GM12878 (cell line): ENCODE results near the gene TP63. TPM values are rescaled to one million over a fixed set of nuclear protein-coding genes. Genes with fewer than 3 reads are reported as not detected.
"Not testable (repeated sequence)": the region's sequence is repeated elsewhere in the genome, so short reads cannot be mapped to it uniquely, and the experiment has no call there.

ENCODE experiments used
- ATAC-seq: fragments of 200-7000 bp; cut with Tn5 transposase; 3 replicates; pipeline ENCODE4 v1.9.1; 2020; ENCODE audit warnings: mild to moderate bottlenecking, moderate library complexity
- BruUV-seq: library from RNA; stranded (reverse); fragments of 400-500 nt; replicated peaks from 2 replicates; lab custom pipeline; 2021; lab: Mats Ljungman, UMichigan
- CTCF ChIA-PET: fragments of 300-600 bp; sonication (Branson Sonifier 250); formaldehyde crosslinking; extraction: SDS; loops from one replicate; lab custom pipeline; 2021; ENCODE audit warnings: inconsistent platforms; lab: Yijun Ruan, JAX
- POLR2A ChIA-PET: fragments of 350-600 bp; formaldehyde crosslinking; extraction: SDS; loops from one replicate; lab custom pipeline; 2021; ENCODE audit warnings: inconsistent platforms; lab: Charles Lee
- RAD21 ChIA-PET: fragments of 300-600 bp; sonication (Branson Sonifier 250); formaldehyde crosslinking; loops from one replicate; lab custom pipeline; 2023; ENCODE audit warnings: antibody characterized with exemption; ENCODE audit not compliant: unreplicated experiment; lab: Charles Lee
- SMC1A ChIA-PET: fragments of 300-600 bp; sonication (Branson Sonifier 250); formaldehyde crosslinking; loops from one replicate; lab custom pipeline; 2023; ENCODE audit not compliant: unreplicated experiment, uncharacterized antibody; lab: Charles Lee
- DNase-seq: peaks from one replicate; pipeline ENCODE4 v3.0.0-alpha.2; 2011; ENCODE audit warnings: low read depth, low spot score
- FAIRE-seq: peaks from 3 replicates; lab custom pipeline; 2011; peaks lifted over from hg19 to GRCh38; lab: Jason Lieb, UNC
- H2AFZ ChIP-seq: 2 replicates; pipeline ENCODE4 v1.6.0; 2011; ENCODE audit warnings: low read depth, low read length, control low read depth; ENCODE audit not compliant: control insufficient read depth
- H3K27ac ChIP-seq: 2 replicates; pipeline ENCODE4 v1.5.1; 2011; ENCODE audit warnings: control low read depth; ENCODE audit not compliant: control insufficient read depth, insufficient read depth
- H3K27me3 ChIP-seq, 2 experiments: replicated peaks in 1 of 2; 2 replicates each; pipeline versions ENCODE4 v1.6.0 to v1.6.1; 2011; ENCODE audit warnings: low read length in 1 of 2; ENCODE audit not compliant: control insufficient read depth in 2 of 2, insufficient read depth in 2 of 2
- H3K36me3 ChIP-seq, 2 experiments: 2 replicates each; pipeline ENCODE4 v1.5.1; 2011; ENCODE audit warnings: low read length in 1 of 2; ENCODE audit not compliant: control insufficient read depth in 2 of 2, insufficient read depth in 2 of 2
- H3K4me1 ChIP-seq: 2 replicates; pipeline ENCODE4 v1.6.1; 2011; ENCODE audit warnings: mild to moderate bottlenecking, low read length, moderate library complexity, mixed read lengths; ENCODE audit not compliant: control insufficient read depth, insufficient read depth
- H3K4me2 ChIP-seq: 2 replicates; pipeline ENCODE4 v1.6.0; 2011; ENCODE audit warnings: control low read depth; ENCODE audit not compliant: control insufficient read depth, insufficient read depth
- H3K4me3 ChIP-seq: fragments of 200-600 bp; sonication (generic); 2 replicates; pipeline ENCODE4 v1.5.1; 2016
- H3K79me2 ChIP-seq: 2 replicates; pipeline ENCODE4 v1.6.0; 2011; ENCODE audit warnings: low read length; ENCODE audit not compliant: control insufficient read depth, insufficient read depth
- H3K9ac ChIP-seq: 2 replicates; pipeline ENCODE4 v1.8.0; 2011; ENCODE audit warnings: low read length, control low read depth, mixed read lengths; ENCODE audit not compliant: control insufficient read depth, insufficient read depth
- H3K9me3 ChIP-seq: replicated peaks from 3 replicates; pipeline ENCODE4 v1.5.1; 2011; ENCODE audit warnings: mild to moderate bottlenecking, low read length; ENCODE audit not compliant: control insufficient read depth, insufficient read depth
- H4K20me1 ChIP-seq: 2 replicates; pipeline ENCODE4 v1.6.0; 2011; ENCODE audit not compliant: control insufficient read depth, insufficient read depth
- BCL11A ChIP-seq: IDR thresholded peaks from 2 replicates; pipeline ENCODE4 v1.6.1; 2011; ENCODE audit warnings: low read depth, low read length
- CTCF ChIP-seq, 3 experiments: IDR thresholded peaks in 2 of 3; conservative IDR thresholded peaks in 1 of 3; 2 replicates each; pipeline ENCODE4 v1.5.1; 2011; ENCODE audit warnings: low read depth in 3 of 3, low read length in 3 of 3, mild to moderate bottlenecking in 3 of 3, control low read depth in 2 of 3, moderate library complexity in 2 of 3, inconsistent platforms in 1 of 3, mixed read lengths in 1 of 3; ENCODE audit not compliant: control insufficient read depth in 2 of 3, insufficient read depth in 1 of 3; ENCODE audit errors: extremely low read depth in 1 of 3
- ETV6 ChIP-seq, 2 experiments: fragments of 450-650 bp in 1 of 2; IDR thresholded peaks in 1 of 2; conservative IDR thresholded peaks in 1 of 2; 2 replicates each; pipeline ENCODE4 v1.6.1; 2014; ENCODE audit warnings: antibody characterized with exemption in 1 of 2, borderline replicate concordance in 1 of 2, low read depth in 1 of 2, mild to moderate bottlenecking in 1 of 2, moderate library complexity in 1 of 2
- GATAD2B ChIP-seq: fragments of 450-650 bp; conservative IDR thresholded peaks from 2 replicates; pipeline ENCODE4 v1.6.1; 2017; ENCODE audit warnings: low read depth, mild to moderate bottlenecking, moderate library complexity
- NFYA ChIP-seq: IDR thresholded peaks from 2 replicates; pipeline ENCODE4 v1.6.1; 2011; ENCODE audit warnings: low read depth, mild to moderate bottlenecking, low read length, improper control_type of control experiment, borderline replicate concordance
- NR2C2 ChIP-seq: IDR thresholded peaks from 2 replicates; pipeline ENCODE4 v1.6.1; 2011; ENCODE audit warnings: borderline replicate concordance, low read depth; ENCODE audit not compliant: control insufficient read depth, insufficient read length
- PAX8 ChIP-seq: fragments of 450-650 bp; IDR thresholded peaks from 2 replicates; pipeline ENCODE4 v1.6.1; 2017; ENCODE audit warnings: mild to moderate bottlenecking, moderate library complexity
- POLR2AphosphoS5 ChIP-seq: IDR thresholded peaks from 2 replicates; pipeline ENCODE4 v1.6.1; 2011; ENCODE audit warnings: mild to moderate bottlenecking, low read length, inconsistent platforms
- SIX5 ChIP-seq: IDR thresholded peaks from 2 replicates; pipeline ENCODE4 v1.6.1; 2011; ENCODE audit warnings: mild to moderate bottlenecking, low read depth, low read length, moderate library complexity; ENCODE audit not compliant: severe bottlenecking
- SUZ12 ChIP-seq: fragments of 200-600 bp; sonication (generic); IDR thresholded peaks from one replicate; pipeline ENCODE4 v1.6.1; 2018; ENCODE audit warnings: antibody characterized with exemption, mild to moderate bottlenecking; ENCODE audit not compliant: unreplicated experiment
- ZNF207 ChIP-seq: fragments of 450-650 bp; IDR thresholded peaks from 2 replicates; pipeline ENCODE4 v1.6.1; 2014; ENCODE audit warnings: antibody characterized with exemption, mild to moderate bottlenecking, borderline replicate concordance
- WGBS: methylation state at CpG from one replicate; pipeline ENCODE4 v1.1.6; 2016; ENCODE audit warnings: low lambda C conversion rate; ENCODE audit not compliant: insufficient replicate concordance, insufficient coverage; ENCODE audit errors: missing lambda C conversion rate; 5-methylcytosine and 5-hydroxymethylcytosine counted together
- in situ Hi-C: fragments of 300-500 bp; cut with MboI; formaldehyde crosslinking; loops from 9 replicates; pipeline ENCODE4 v1.14.3; 2018; ENCODE audit warnings: mixed read lengths
- intact Hi-C: fragments of 100-400 bp; cut with micrococcal nuclease; formaldehyde crosslinking; loops from one replicate; pipeline ENCODE4 v1.14.2; 2022; ENCODE audit not compliant: unreplicated experiment
- polyA plus RNA-seq, 11 experiments: library from polyadenylated mRNA; depleted of rRNA in 4 of 11; unstranded in 6 of 11; stranded (reverse) in 5 of 11; fragments of >200 nt; fragmentation: Nextera tagmentation in 4 of 11; fragmentation: Illumina TruSeq in 1 of 11; extraction: Ambion mirVana in 4 of 11; extraction: Trizol in 1 of 11; gene quantifications; 1 replicate in 1 of 11; 2 replicates in 10 of 11; pipeline versions ENCODE4 v1.2.1 to v1.2.3, GENCODE V29; 2011 to 2016; ENCODE audit warnings: inconsistent platforms in 2 of 11, missing spikeins in 2 of 11, low read depth in 1 of 11
- total RNA-seq, 4 experiments: library from RNA; depleted of rRNA in 3 of 4; stranded (reverse); fragments of >200 nt in 3 of 4; fragmentation: Illumina TruSeq in 1 of 4; extraction: Trizol in 1 of 4; gene quantifications; 2 replicates each; pipeline versions ENCODE4 v1.2.1 to v1.2.3, GENCODE V29; 2013 to 2021
- TF ChIP-seq, protein P1 (sequence below): IDR thresholded peaks from 2 replicates; pipeline ENCODE4 v1.6.1; 2012; ENCODE audit warnings: low read depth, low read length, improper control_type of control experiment

Gene TP63
- total and polyA plus RNA-seq, 10 of the 15 experiments (the other 5 are each of a cell fraction or from before 2014, with no cell fraction given) = 1.4 to 10.8 (median 6.2) TPM

GRCh38 chr3:189672346-189672745, 41.2 kb downstream of the TP63 start:
- H3K9me3 ChIP-seq, BruUV-seq, H3K4me2 ChIP-seq, H2AFZ ChIP-seq, H3K27me3 ChIP-seq, H4K20me1 ChIP-seq, H3K79me2 ChIP-seq, H3K4me3 ChIP-seq, in situ Hi-C loops, POLR2A ChIA-PET, ATAC-seq, DNase-seq, H3K27ac ChIP-seq, H3K9ac ChIP-seq, H3K36me3 ChIP-seq, FAIRE-seq: not testable (repeated sequence)
- ChIA-PET SMC1A (interaction anchor here (0.6 to 5.1 kb wide), 9 partner anchors 9 to 86 kb away, joined by 3 to 37 read pairs (median 3); partner anchors contain the start of gene TP63), CTCF (interaction anchor here (0.5 to 1.3 kb wide), 3 partner anchors 40 to 161 kb away, joined by 3 read pairs; no protein-coding TSS in a partner anchor), RAD21 (interaction anchor here (0.9 kb wide), 1 partner anchor 85 kb away, joined by 3 read pairs; no protein-coding TSS in a partner anchor)
- WGBS = 100% methylated on average over 3 of the region's 3 CpGs
- TF ChIP-seq ETV6 (conservative IDR thresholded peaks at IDR 0.05 in 1 of 2, IDR thresholded peaks at IDR 0.05 in 1 of 2; ENCODE audit: borderline replicate concordance in 1 of 2, low read depth in 1 of 2) = peak in 1 of 2 experiments; percentile 52; a peak in 1 of 4 replicates
- peaks cover 16% of the 10 kb centered on the region for H3K4me1 ChIP-seq
- intact Hi-C loops = loop anchor here (5.0 kb wide), 1 partner anchor 85 kb away; no protein-coding TSS in a partner anchor

GRCh38 chr3:189673535-189673934, 42.3 kb downstream of the TP63 start:
- Histone ChIP-seq H3K9me3 (no peaks in the 10 kb centered on the region; the same call in 1 of the 3 replicates), H3K79me2 (no peaks in the 10 kb centered on the region), H3K4me3 (no peak overlapping the region), H3K27ac (no peak overlapping the region), H3K27me3 (no peaks in the 10 kb centered on the region), H3K4me2 (peak overlapping the region; percentile 38; the same call in 1 of the 2 replicates), H4K20me1 (no peaks in the 10 kb centered on the region), H3K9ac (no peak overlapping the region), H3K4me1 (peaks cover 16% of the 10 kb centered on the region), H3K36me3 (no peaks in the 10 kb centered on the region), H2AFZ (no peak overlapping the region)
- ATAC-seq (peak; percentile 93), DNase-seq (peak; percentile 42), FAIRE-seq (peak; percentile 27)
- no TSS peak for BruUV-seq
- intact Hi-C loops = loop anchor here (5.0 kb wide), 1 partner anchor 86 kb away; no protein-coding TSS in a partner anchor
- ChIA-PET RAD21 (interaction anchor here (0.6 to 2.7 kb wide), 11 partner anchors 15 to 405 kb away, joined by 3 to 13 read pairs (median 4); partner anchors contain the start of gene TP63), POLR2A (interaction anchor here (1.4 kb wide), 1 partner anchor 8 kb away, joined by 5 read pairs; no protein-coding TSS in a partner anchor), SMC1A (interaction anchor here (0.5 to 5.1 kb wide), 19 partner anchors 8 to 107 kb away, joined by 3 to 37 read pairs (median 5); partner anchors contain the start of gene TP63), CTCF (interaction anchor here (1.0 to 3.5 kb wide), 5 partner anchors 9 to 275 kb away, joined by 3 to 16 read pairs (median 4); no protein-coding TSS in a partner anchor)
- WGBS = 2% methylated on average over 2 of the region's 2 CpGs
- in situ Hi-C loops = no loop called here
- no peak for TF ChIP-seq POLR2AphosphoS5
- TF ChIP-seq GATAD2B = no peak
- no peak for TF ChIP-seq SIX5
- no peak for TF ChIP-seq NR2C2
- TF ChIP-seq NFYA = no peak
- TF ChIP-seq BCL11A = peak; percentile 49; the same call in 1 of the 2 replicates
- TF ChIP-seq, protein P1, sequence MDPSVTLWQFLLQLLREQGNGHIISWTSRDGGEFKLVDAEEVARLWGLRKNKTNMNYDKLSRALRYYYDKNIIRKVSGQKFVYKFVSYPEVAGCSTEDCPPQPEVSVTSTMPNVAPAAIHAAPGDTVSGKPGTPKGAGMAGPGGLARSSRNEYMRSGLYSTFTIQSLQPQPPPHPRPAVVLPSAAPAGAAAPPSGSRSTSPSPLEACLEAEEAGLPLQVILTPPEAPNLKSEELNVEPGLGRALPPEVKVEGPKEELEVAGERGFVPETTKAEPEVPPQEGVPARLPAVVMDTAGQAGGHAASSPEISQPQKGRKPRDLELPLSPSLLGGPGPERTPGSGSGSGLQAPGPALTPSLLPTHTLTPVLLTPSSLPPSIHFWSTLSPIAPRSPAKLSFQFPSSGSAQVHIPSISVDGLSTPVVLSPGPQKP = no peak
- no peak for TF ChIP-seq PAX8
- no peak for TF ChIP-seq CTCF (IDR thresholded peaks at IDR 0.05 in 2 of 3, conservative IDR thresholded peaks at IDR 0.05 in 1 of 3; ENCODE audit: control insufficient read depth in 2 of 3, extremely low read depth in 1 of 3, insufficient read depth in 1 of 3, low read depth in 3 of 3, low read length in 3 of 3)
- no peak for TF ChIP-seq ZNF207
- TF ChIP-seq SUZ12 = no peak
